D721Med (cell line): ENCODE results near the gene TFCP2L1.

ENCODE experiments used
- DNase-seq: peaks from one replicate; pipeline ENCODE4 v3.0.0; 2011; ENCODE audit warnings: low spot score; ENCODE audit not compliant: insufficient read length
- FAIRE-seq: peaks from 2 replicates; lab custom pipeline; 2011; peaks lifted over from hg19 to GRCh38; lab: Jason Lieb, UNC
- TF ChIP-seq, protein P1 (sequence below): IDR thresholded peaks from 2 replicates; pipeline ENCODE4 v1.5.1; 2012; ENCODE audit warnings: mild to moderate bottlenecking, control low read depth; ENCODE audit not compliant: insufficient read depth; ENCODE audit errors: missing control alignments

The TFCP2L1 gene

GRCh38 chr2:121237336-121237979 is 47.5 kb downstream of the TFCP2L1 start:
- FAIRE-seq (no peak), DNase-seq (no peak)
- TF ChIP-seq, protein P1, sequence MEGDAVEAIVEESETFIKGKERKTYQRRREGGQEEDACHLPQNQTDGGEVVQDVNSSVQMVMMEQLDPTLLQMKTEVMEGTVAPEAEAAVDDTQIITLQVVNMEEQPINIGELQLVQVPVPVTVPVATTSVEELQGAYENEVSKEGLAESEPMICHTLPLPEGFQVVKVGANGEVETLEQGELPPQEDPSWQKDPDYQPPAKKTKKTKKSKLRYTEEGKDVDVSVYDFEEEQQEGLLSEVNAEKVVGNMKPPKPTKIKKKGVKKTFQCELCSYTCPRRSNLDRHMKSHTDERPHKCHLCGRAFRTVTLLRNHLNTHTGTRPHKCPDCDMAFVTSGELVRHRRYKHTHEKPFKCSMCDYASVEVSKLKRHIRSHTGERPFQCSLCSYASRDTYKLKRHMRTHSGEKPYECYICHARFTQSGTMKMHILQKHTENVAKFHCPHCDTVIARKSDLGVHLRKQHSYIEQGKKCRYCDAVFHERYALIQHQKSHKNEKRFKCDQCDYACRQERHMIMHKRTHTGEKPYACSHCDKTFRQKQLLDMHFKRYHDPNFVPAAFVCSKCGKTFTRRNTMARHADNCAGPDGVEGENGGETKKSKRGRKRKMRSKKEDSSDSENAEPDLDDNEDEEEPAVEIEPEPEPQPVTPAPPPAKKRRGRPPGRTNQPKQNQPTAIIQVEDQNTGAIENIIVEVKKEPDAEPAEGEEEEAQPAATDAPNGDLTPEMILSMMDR = no peak

GRCh38 chr2:121236650-121237180 is 48.3 kb downstream of the TFCP2L1 start:
- FAIRE-seq (no peak), DNase-seq (no peak)
- TF ChIP-seq, protein P1 = no peak

GRCh38 chr2:121236101-121236640 is 48.8 kb downstream of the TFCP2L1 start:
- DNase-seq (no peak), FAIRE-seq (no peak)
- TF ChIP-seq, protein P1 = no peak

DNA sequence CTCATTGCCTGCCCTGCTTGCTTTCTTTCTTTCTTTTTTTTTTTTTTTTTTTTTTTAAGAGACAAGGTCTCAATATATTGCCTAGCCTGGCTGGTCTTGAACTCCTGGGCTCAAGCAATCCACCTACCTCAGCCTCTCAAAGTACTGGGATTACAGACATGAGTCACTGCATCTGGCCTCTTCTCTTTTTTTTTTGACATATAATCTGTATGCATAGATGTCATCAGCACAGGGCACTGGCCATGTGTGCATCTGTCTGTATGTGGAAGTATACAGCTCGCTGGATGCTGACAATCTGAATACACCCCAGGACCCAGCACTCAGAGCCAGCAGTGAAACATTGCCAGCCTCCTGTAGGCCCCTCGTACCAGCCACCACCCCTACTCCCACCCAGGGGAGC is 49.5 kb downstream of the TFCP2L1 start:
- no peak for FAIRE-seq
- TF ChIP-seq, protein P1 = no peak
- DNase-seq = no peak

- DNase-seq (no peak), FAIRE-seq (no peak)
- TF ChIP-seq, protein P1 = no peak
Observed at GRCh38 chr2:121234791-121235190, 50.2 kb downstream of the TFCP2L1 start.

DNA sequence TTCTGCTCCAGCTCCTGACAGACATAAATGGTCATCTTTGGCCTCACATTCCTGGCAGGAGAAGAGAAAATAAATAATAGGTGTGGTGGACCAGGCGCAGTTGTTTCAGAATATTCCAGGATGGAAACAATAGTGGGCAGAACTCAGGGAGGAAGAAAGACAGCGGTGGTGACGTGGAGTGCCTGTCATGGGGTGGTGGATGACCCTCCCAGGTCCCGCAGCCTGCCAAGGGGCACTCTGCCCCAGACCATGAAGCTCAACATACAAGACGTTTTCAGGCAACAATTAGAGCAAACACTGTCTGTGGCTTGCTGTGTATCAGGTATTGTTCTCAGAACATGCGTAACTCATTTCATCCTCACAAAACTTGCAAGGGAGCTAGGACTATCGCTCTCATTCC is 50.9 kb downstream of the TFCP2L1 start:
- DNase-seq = no peak
- no peak for FAIRE-seq
- TF ChIP-seq, protein P1 = no peak
